SIG-M5 (cell line): ENCODE measurements around the gene NHERF2.

Experiments used
- DNase-seq: peaks from one replicate; lab custom pipeline; 2025; lab: John Stamatoyannopoulos, UW

The NHERF2 gene

GRCh38 chr16:2082983-2083364 lies 56.3 kb downstream of the NHERF2 start:
- no peak for DNase-seq

GRCh38 chr16:2083409-2083808 lies 56.7 kb downstream of the NHERF2 start:
- no peak for DNase-seq

- DNase-seq = no peak
These were observed 57.4 kb downstream of the NHERF2 start for GRCh38 chr16:2083876-2084780.

GRCh38 chr16:2084895-2085625 lies 58.4 kb downstream of the NHERF2 start:
- DNase-seq = no peak

- no peak for DNase-seq
These were observed 59.0 kb downstream of the NHERF2 start for GRCh38 chr16:2085669-2086068.

- DNase-seq = no peak
These were observed 59.5 kb downstream of the NHERF2 start for GRCh38 chr16:2086106-2086742.

GRCh38 chr16:2086812-2087747 lies 60.4 kb downstream of the NHERF2 start:
- DNase-seq = no peak

GRCh38 chr16:2087748-2088631 lies 61.3 kb downstream of the NHERF2 start:
- DNase-seq = no peak
